T-helper 2 cell treated with Interferon-gamma antibody and Interleukin-4, amounts not matched to agents 5 μg/mL and 100 μg/mL, for 36 hours (primary cell): ENCODE data around the gene CEL.
"Not testable (repeated sequence)": the region's sequence is repeated elsewhere in the genome, so short reads cannot be mapped to it uniquely, and the experiment has no call there.

Experiments used
- DNase-seq: peaks from one replicate; pipeline ENCODE4 v3.0.0; 2021; ENCODE audit warnings: low spot score
- H3K27ac Mint-ChIP-seq: one replicate; pipeline ENCODE4 v1.8.0; 2021; ENCODE audit warnings: mild to moderate bottlenecking, mixed read lengths
- H3K27me3 Mint-ChIP-seq: one replicate; pipeline ENCODE4 v1.8.0; 2021; ENCODE audit warnings: low read depth, mixed read lengths
- H3K36me3 Mint-ChIP-seq: one replicate; pipeline ENCODE4 v1.8.0; 2021; ENCODE audit warnings: low read depth, mixed read lengths
- H3K4me1 Mint-ChIP-seq: one replicate; pipeline ENCODE4 v1.8.0; 2021; ENCODE audit warnings: low read depth, mixed read lengths
- H3K4me3 Mint-ChIP-seq: one replicate; pipeline ENCODE4 v1.8.0; 2022; ENCODE audit warnings: mild to moderate bottlenecking, moderate library complexity, mixed read lengths
- H3K9me3 Mint-ChIP-seq: one replicate; pipeline ENCODE4 v1.8.0; 2021; ENCODE audit warnings: mixed read lengths

Gene CEL

GRCh38 chr9:133061764-133062145 is at the start of gene CEL:
CEL (plus strand) TSS chr9:133061981; CDS start chr9:133062003, 22 bp downstream.
- not testable (repeated sequence) for H3K27me3 Mint-ChIP-seq, DNase-seq, H3K4me3 Mint-ChIP-seq, H3K9me3 Mint-ChIP-seq
- H3K4me1 Mint-ChIP-seq, result peaks cover 34% of the 10 kb centered on the region
- peaks cover 22% of the 10 kb centered on the region for H3K36me3 Mint-ChIP-seq
- peak within 1 kb of the TSS; percentile 69 for H3K27ac Mint-ChIP-seq

GRCh38 chr9:133014696-133015095 is 47.1 kb upstream of the CEL start:
- no peak for DNase-seq
- Mint-ChIP-seq H3K4me3 (no peak overlapping the region), H3K4me1 (no peaks in the 10 kb centered on the region), H3K27ac (no peak overlapping the region), H3K36me3 (no peaks in the 10 kb centered on the region), H3K9me3 (no peaks in the 10 kb centered on the region), H3K27me3 (peaks cover 25% of the 10 kb centered on the region)

- H3K27ac Mint-ChIP-seq, result no peak overlapping the region
- no peaks in the 10 kb centered on the region for H3K27me3 Mint-ChIP-seq
- no peaks in the 10 kb centered on the region for H3K36me3 Mint-ChIP-seq
- H3K4me3 Mint-ChIP-seq, result peak overlapping the region; percentile 43
- no peaks in the 10 kb centered on the region for H3K9me3 Mint-ChIP-seq
- peak; percentile 59 for DNase-seq
- H3K4me1 Mint-ChIP-seq, result peaks cover 19% of the 10 kb centered on the region
Measured at GRCh38 chr9:133023117-133023890, 38.5 kb upstream of the CEL start.

GRCh38 chr9:133026426-133026825 is 35.4 kb upstream of the CEL start:
- H3K27me3 Mint-ChIP-seq, result no peaks in the 10 kb centered on the region

GRCh38 chr9:133027134-133027533 is 34.6 kb upstream of the CEL start:
- no peaks in the 10 kb centered on the region for H3K9me3 Mint-ChIP-seq
- peaks cover 29% of the 10 kb centered on the region for H3K4me1 Mint-ChIP-seq
- H3K27me3 Mint-ChIP-seq, result no peaks in the 10 kb centered on the region
- DNase-seq, result no peak
- no peak overlapping the region for H3K27ac Mint-ChIP-seq
- H3K4me3 Mint-ChIP-seq, result no peak overlapping the region
- peaks cover 10% of the 10 kb centered on the region for H3K36me3 Mint-ChIP-seq

More at GRCh38 chr9:133026426-133026825, 35.4 kb upstream of the CEL start:
- Mint-ChIP-seq H3K27ac (no peak overlapping the region), H3K4me3 (no peak overlapping the region), H3K4me1 (peaks cover 22% of the 10 kb centered on the region), H3K36me3 (peaks cover 3% of the 10 kb centered on the region), H3K9me3 (no peaks in the 10 kb centered on the region)
- no peak for DNase-seq

GRCh38 chr9:133028221-133028620 is 33.6 kb upstream of the CEL start:
- no peak overlapping the region for H3K27ac Mint-ChIP-seq
- no peaks in the 10 kb centered on the region for H3K9me3 Mint-ChIP-seq
- peaks cover 28% of the 10 kb centered on the region for H3K4me1 Mint-ChIP-seq
- peaks cover 19% of the 10 kb centered on the region for H3K36me3 Mint-ChIP-seq
- no peaks in the 10 kb centered on the region for H3K27me3 Mint-ChIP-seq
- H3K4me3 Mint-ChIP-seq, result peak overlapping the region; percentile 92
- no peak for DNase-seq

GRCh38 chr9:133029994-133030316 is 31.8 kb upstream of the CEL start:
- Mint-ChIP-seq H3K4me1 (peaks cover 28% of the 10 kb centered on the region), H3K4me3 (peak overlapping the region; percentile 92), H3K36me3 (peaks cover 19% of the 10 kb centered on the region), H3K9me3 (no peaks in the 10 kb centered on the region), H3K27me3 (no peaks in the 10 kb centered on the region), H3K27ac (peak overlapping the region; percentile 89)
- DNase-seq, result no peak

GRCh38 chr9:133030317-133031129 is 31.3 kb upstream of the CEL start, which contains the start of gene GTF3C5:
GTF3C5 (plus strand) TSS chr9:133030997; CDS start chr9:133031012, 15 bp downstream.
- Mint-ChIP-seq H3K9me3 (no peaks in the 10 kb centered on the region), H3K27ac (peak within 1 kb of the TSS; percentile 89), H3K36me3 (peaks cover 19% of the 10 kb centered on the region), H3K27me3 (no peaks in the 10 kb centered on the region), H3K4me3 (peak within 1 kb of the TSS; percentile 92), H3K4me1 (peaks cover 28% of the 10 kb centered on the region)
- peak; percentile 92 for DNase-seq

GRCh38 chr9:133031130-133031422 is 30.7 kb upstream of the CEL start:
- H3K4me3 Mint-ChIP-seq, result peak overlapping the region; percentile 92
- H3K27ac Mint-ChIP-seq, result peak overlapping the region; percentile 89
- H3K9me3 Mint-ChIP-seq, result no peaks in the 10 kb centered on the region
- no peaks in the 10 kb centered on the region for H3K27me3 Mint-ChIP-seq
- H3K36me3 Mint-ChIP-seq, result peaks cover 19% of the 10 kb centered on the region
- no peak for DNase-seq
- peaks cover 28% of the 10 kb centered on the region for H3K4me1 Mint-ChIP-seq

- H3K36me3 Mint-ChIP-seq, result peaks cover 20% of the 10 kb centered on the region
- peak overlapping the region; percentile 92 for H3K4me3 Mint-ChIP-seq
- peaks cover 28% of the 10 kb centered on the region for H3K4me1 Mint-ChIP-seq
- no peaks in the 10 kb centered on the region for H3K9me3 Mint-ChIP-seq
- H3K27ac Mint-ChIP-seq, result peak overlapping the region; percentile 89
- no peak for DNase-seq
- H3K27me3 Mint-ChIP-seq, result no peaks in the 10 kb centered on the region
Measured at GRCh38 chr9:133031496-133031911, 30.3 kb upstream of the CEL start.

- Mint-ChIP-seq H3K4me3 (peak overlapping the region; percentile 92), H3K27me3 (no peaks in the 10 kb centered on the region), H3K36me3 (peaks cover 20% of the 10 kb centered on the region), H3K4me1 (peaks cover 26% of the 10 kb centered on the region), H3K27ac (peak overlapping the region; percentile 89), H3K9me3 (no peaks in the 10 kb centered on the region)
- DNase-seq, result no peak
Measured at GRCh38 chr9:133032171-133032570, 29.6 kb upstream of the CEL start.

GRCh38 chr9:133035669-133036068 is 26.1 kb upstream of the CEL start:
- Mint-ChIP-seq H3K27me3 (no peaks in the 10 kb centered on the region), H3K36me3 (peaks cover 19% of the 10 kb centered on the region), H3K4me3 (no peak overlapping the region), H3K27ac (no peak overlapping the region), H3K4me1 (peaks cover 26% of the 10 kb centered on the region), H3K9me3 (no peaks in the 10 kb centered on the region)
- DNase-seq, result no peak

- Mint-ChIP-seq H3K36me3 (peaks cover 13% of the 10 kb centered on the region), H3K27ac (no peak overlapping the region), H3K27me3 (no peaks in the 10 kb centered on the region), H3K4me1 (peaks cover 11% of the 10 kb centered on the region), H3K9me3 (no peaks in the 10 kb centered on the region), H3K4me3 (no peak overlapping the region)
- no peak for DNase-seq
Measured at GRCh38 chr9:133037775-133038515, 23.8 kb upstream of the CEL start.
